GM12892 (cell line): ENCODE data around the gene ING4.

ENCODE experiments used
- POLR2AphosphoS5 ChIP-seq: IDR thresholded peaks from 2 replicates; pipeline ENCODE4 v1.6.1; 2011; ENCODE audit warnings: low read depth, low read length, control low read depth
- TAF1 ChIP-seq: IDR thresholded peaks from 2 replicates; pipeline ENCODE4 v1.6.1; 2011; ENCODE audit warnings: low read depth, mild to moderate bottlenecking, control low read depth, low read length, borderline replicate concordance

GRCh38 chr12:6646276-6647082 lies 16.4 kb downstream of the ING4 start:
- no peak for TF ChIP-seq POLR2AphosphoS5
- TF ChIP-seq TAF1: no peak
